HG03135 (cell line): ENCODE data around the gene AGRP.

Experiments used
- ATAC-seq: cut with Tn5 transposase; IDR thresholded peaks from one replicate; pipeline ENCODE4 v1.9.1; 2021; ENCODE audit warnings: mild to moderate bottlenecking, moderate library complexity; ENCODE audit not compliant: unreplicated experiment

The AGRP gene

GRCh38 chr16:67463691-67464090, 19.7 kb downstream of the AGRP start:
- ATAC-seq, result no peak

DNA sequence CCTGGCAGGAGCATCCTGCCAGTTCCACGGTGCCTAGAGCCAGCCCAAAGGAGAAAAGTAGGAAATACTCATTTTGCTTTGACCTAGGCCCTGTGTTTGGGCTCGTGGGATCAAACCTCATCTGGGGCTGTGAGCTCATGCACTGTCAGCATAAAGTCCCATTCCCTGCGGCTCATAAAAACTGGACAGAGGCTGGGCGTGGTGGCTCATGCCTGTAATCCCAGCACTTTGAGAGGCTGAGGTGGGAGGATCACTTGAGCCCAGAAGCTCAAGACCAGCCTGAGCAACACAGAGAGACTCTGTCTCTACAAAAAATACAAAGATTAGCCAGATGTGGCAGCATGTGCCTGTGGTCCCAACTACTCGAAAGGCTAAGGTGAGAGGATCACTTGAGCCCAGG, 20.3 kb downstream of the AGRP start:
- no peak for ATAC-seq

DNA sequence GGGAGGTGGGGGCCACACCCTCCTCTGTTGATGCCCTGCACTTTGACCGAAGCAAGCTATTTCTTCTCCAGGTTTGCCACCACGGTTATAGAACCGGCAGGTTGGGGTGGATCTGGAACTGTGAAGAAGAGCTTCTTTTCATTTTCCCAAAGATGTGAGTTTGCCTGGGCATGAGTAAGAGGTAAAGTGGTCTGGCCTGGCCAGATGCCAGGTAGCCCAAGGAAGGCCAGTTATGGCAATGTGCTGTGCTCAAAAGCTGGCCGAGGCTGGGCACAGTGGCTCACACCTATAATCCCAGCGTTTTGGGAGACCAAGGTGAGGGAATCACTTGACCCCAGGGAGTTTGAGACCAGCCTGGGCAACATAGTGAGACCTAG, 21.1 kb downstream of the AGRP start:
- ATAC-seq, result no peak

GRCh38 chr16:67461600-67462278, 21.6 kb downstream of the AGRP start:
- no peak for ATAC-seq

- no peak for ATAC-seq
Measured at GRCh38 chr16:67460961-67461360, 22.4 kb downstream of the AGRP start.

DNA sequence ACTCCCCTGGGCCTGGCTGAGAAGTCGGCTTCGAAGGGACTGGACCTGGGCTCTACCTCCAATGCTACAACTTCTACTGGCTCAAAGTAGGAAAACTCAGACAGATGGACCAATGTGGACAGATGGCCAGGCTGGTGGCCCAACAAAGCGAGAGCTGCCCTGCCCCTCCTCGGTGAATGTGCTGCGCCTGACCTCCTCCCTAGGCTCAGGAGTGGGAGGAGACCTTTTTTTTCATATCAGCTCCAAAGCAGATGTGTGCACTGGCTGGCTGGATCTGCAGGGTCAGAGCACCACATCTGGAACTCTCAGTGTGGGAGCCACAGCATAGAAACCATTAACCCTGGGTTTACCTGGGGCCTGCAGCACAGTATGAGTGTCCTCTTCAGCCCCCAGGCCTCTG, 23.2 kb downstream of the AGRP start:
- ATAC-seq, result no peak

DNA sequence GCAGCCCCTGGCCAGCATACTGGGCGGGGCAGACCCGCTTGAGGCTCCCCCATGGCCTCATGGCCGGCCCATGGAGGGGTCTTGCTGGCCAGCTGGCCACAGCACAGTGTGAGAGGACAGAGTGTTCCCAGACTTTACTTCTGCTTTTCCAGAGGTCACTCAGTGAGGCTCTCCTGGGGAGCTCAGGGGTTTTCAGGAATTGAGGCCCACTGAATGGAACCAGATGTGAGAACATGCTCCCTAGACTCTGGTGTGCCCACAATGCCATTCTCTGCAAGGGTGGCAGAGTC, 23.5 kb downstream of the AGRP start:
- ATAC-seq, result no peak

GRCh38 chr16:67459066-67459860, 24.1 kb downstream of the AGRP start:
- ATAC-seq, result no peak

GRCh38 chr16:67458121-67458641, 25.2 kb downstream of the AGRP start:
- no peak for ATAC-seq

- ATAC-seq, result no peak
Measured at GRCh38 chr16:67457611-67458010, 25.7 kb downstream of the AGRP start.

DNA sequence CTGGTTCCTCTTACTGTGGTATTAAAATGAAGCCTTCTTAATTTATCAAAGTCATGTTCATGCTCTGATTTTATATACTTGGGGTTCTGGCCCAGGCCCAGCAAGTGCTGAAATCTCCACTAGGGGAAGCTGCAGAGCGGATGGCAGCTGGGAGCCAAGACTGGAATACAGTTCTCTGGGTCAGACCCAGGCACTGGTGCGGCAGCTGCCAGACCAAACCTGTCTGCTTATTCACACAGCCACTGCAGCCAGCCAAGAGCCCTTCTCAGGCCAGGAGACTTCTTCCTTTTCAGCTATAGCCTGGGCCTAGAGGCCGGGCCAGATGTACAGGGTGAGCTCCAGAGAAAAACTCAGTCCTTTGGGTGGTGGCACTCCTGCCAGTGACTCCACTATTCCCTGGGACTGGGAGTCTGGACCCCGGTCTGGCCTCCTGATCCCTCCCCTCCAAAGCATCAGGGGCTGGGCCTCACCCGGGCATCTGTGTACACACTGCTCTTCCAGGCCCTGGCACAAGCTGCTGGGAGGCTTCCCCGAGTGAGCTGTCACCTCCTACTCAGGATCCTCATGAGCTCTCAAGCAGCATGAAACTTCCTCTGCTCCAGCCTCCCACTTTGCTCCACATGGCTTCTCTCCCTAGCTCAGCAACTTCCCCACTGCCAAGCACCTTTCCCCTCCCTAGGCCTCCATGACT, 26.8 kb downstream of the AGRP start:
- no peak for ATAC-seq

DNA sequence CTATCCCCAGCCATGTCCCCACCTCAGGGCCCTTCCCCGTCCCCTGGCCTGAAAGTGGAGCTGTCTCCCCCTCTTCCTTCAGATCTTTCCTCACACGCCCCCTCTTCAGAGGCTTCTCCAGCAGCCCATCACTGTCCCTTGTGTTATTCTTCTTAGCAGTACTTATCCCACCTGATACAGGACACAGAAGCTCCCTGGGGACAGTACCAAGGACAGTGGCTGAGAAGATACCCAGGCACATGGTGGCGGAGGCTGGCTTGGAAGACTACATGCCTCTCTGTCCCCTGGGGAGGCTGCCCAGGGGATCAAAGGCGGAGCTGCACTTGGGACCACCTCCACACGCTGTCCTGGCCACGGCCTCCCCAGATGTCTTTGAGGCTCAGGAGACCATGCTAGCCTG, 28.5 kb downstream of the AGRP start:
- no peak for ATAC-seq

GRCh38 chr16:67454104-67454503, 29.2 kb downstream of the AGRP start:
- ATAC-seq, result no peak

DNA sequence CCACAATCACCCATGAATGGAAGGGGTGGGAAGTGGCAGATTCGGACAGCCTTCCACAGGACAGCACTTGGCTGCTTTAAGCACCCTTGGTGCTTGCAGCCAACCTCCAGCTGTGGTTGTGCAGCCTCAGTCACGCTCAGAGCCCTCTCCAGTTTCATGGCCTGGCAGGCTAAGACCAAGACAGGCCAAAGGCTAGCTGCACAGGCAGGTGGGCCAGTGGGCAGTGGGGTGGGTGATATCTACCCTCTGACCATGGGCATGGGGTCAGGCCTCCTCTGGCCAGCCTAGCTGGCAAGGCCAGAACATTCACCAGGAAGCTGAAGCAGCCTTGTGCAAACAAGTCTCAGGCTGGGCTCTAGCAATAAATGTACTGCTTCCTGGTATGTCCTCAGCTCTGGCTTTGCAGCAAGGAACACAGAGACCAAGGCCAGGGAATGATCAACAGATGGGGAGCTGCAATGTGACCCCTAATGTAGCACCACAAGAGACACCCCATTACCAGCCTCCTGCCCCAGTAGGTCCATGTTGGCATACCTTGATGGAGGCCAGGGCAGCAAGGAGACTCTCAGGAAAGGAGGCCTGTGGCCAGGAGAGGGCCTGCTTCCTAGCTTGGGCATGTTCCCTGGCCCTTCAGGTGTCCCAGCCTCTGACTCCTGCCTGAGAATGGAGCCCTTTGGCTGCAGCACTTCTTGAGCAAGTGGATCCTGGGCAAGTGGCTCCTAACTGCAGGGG, 31.5 kb downstream of the AGRP start:
- no peak for ATAC-seq

GRCh38 chr16:67451061-67451703, 32.2 kb downstream of the AGRP start:
- ATAC-seq, result no peak

DNA sequence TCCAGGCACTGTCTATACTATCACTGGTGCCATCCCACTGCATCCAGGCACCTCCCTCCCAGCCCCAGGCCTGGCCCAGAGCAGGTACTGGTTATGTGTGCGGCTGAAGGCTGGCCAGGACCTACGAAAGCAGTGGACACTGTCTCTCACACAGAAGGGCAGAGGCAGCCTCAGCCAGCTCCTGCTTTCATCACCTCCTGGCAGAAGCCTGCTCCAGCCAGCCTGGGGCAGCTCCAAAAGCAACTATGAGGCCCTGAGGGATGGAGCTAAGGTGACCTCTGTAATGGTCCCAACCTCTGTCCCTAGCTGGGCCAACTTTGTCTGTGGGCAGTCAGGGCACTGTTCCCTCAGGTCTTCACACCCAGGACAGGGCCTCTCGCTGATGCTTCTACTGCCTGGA, 33.6 kb downstream of the AGRP start:
- ATAC-seq, result no peak

GRCh38 chr16:67449336-67449735, 34.0 kb downstream of the AGRP start:
- ATAC-seq, result no peak

DNA sequence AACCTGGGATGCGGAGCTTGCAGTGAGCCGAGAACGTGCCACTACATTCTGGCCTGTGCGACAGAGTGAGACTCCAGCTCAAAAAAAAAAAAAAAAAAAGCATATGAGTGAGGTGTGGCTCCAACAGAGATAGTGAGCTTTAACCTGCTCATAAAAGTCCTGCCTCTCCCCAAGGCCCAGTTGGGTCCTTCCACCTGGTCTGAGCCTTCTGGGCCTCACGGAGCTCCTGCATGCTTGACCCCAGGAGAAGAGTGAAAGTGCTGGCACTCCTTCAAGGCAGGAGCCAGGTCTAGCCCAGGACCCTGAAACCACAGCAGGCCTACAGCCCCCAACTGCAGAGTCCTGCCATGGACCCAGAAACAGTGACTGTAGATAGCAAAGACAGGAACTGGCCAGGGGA, 34.8 kb downstream of the AGRP start:
- no peak for ATAC-seq

DNA sequence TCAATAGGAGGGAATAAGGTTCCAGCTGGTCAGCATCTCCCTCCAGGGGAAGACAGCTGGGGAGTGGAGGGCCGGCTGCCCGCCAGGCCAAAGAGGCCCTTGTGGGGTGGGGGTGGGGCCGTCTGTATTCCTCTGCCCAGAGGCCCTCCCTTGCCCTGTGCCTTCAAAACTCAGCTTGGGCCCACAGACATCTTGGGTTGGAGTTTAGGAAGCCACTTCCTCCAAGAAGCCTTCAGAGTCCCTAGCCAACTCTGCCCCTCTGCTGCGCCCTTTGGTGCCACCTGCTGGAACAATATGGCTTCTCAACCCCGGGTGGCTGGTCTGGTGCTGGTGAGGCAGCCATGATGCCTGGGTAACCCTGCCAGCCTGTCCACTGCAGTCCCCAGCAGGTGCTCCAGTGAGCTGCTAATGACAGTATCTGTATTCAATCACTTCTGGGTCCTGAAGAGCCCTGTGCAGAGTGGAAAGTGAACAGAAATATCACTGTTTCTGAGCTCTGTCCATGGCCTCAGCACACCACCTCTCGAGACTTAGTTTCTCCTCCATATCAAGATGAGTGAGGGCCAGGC, 35.8 kb downstream of the AGRP start:
- no peak for ATAC-seq

GRCh38 chr16:67446968-67447507, 36.3 kb downstream of the AGRP start:
- no peak for ATAC-seq
